B cell (primary cell): ENCODE measurements around the gene REELD1. TPM values are rescaled to one million over a fixed set of nuclear protein-coding genes. Genes with fewer than 3 reads are reported as not detected.

ENCODE experiments used
- ATAC-seq: fragments of 200-7000 bp; cut with Tn5 transposase; one replicate; pipeline ENCODE4 v1.10.0; 2021; ENCODE audit warnings: low read depth, mild to moderate bottlenecking, moderate number of reproducible peaks, moderate library complexity
- CTCF ChIA-PET: fragments of 350-600 bp; sonication (Branson Sonifier 250); formaldehyde crosslinking; loops from one replicate; lab custom pipeline; 2021; ENCODE audit warnings: antibody characterized with exemption, inconsistent platforms; lab: Charles Lee
- POLR2A ChIA-PET: fragments of 350-600 bp; sonication (Branson Sonifier 250); formaldehyde crosslinking; loops from one replicate; lab custom pipeline; 2021; ENCODE audit warnings: antibody characterized with exemption; lab: Charles Lee
- DNase-seq: peaks from one replicate; pipeline ENCODE4 v3.0.0; 2013
- H2AFZ ChIP-seq: 2 replicates; pipeline ENCODE4 v1.6.1; 2012; ENCODE audit warnings: mild to moderate bottlenecking, low read depth, low read length; ENCODE audit not compliant: insufficient read depth, poor library complexity, severe bottlenecking
- H3K27ac ChIP-seq, 2 donors: 1 replicate in 1 of 2; 2 replicates in 1 of 2; pipeline ENCODE4 v1.5.1; 2012 to 2013; ENCODE audit warnings: low read length in 2 of 2, mild to moderate bottlenecking in 2 of 2, moderate library complexity in 1 of 2
- H3K27me3 ChIP-seq, 4 experiments: fragments of 200-600 bp in 1 of 4; sonication (generic) in 1 of 4; replicated peaks in 1 of 4; 1 replicate in 2 of 4; 2 replicates in 2 of 4; pipeline versions ENCODE4 v1.6.1 to v1.7.0; 2013 to 2016; ENCODE audit warnings: low read length in 3 of 4, mild to moderate bottlenecking in 2 of 4, mixed read lengths in 1 of 4, moderate library complexity in 1 of 4; ENCODE audit not compliant: insufficient read depth in 4 of 4, control insufficient read depth in 3 of 4; ENCODE audit errors: control extremely low read depth in 1 of 4
- H3K36me3 ChIP-seq, 2 experiments: replicated peaks in 1 of 2; 1 replicate in 1 of 2; 2 replicates in 1 of 2; pipeline versions ENCODE4 v1.6.1 to v1.7.1; 2013; ENCODE audit warnings: low read length in 1 of 2; ENCODE audit not compliant: insufficient read depth in 2 of 2, control insufficient read depth in 1 of 2; ENCODE audit errors: control extremely low read depth in 1 of 2, extremely low read depth in 1 of 2
- H3K4me1 ChIP-seq, 2 donors: fragments of 200-600 bp in 1 of 2; sonication (generic) in 1 of 2; 1 replicate in 1 of 2; 2 replicates in 1 of 2; pipeline versions ENCODE4 v1.5.1 to v1.6.1; 2013 to 2017; ENCODE audit warnings: low read length in 2 of 2; ENCODE audit not compliant: control insufficient read depth in 2 of 2, insufficient read depth in 2 of 2
- H3K4me2 ChIP-seq: replicated peaks from 2 replicates; pipeline ENCODE3; 2012; ENCODE audit warnings: mild to moderate bottlenecking, low read depth, low read length; ENCODE audit not compliant: poor library complexity, severe bottlenecking
- H3K4me3 ChIP-seq, 5 experiments: fragments of 200-600 bp in 1 of 5; sonication (generic) in 1 of 5; 1 replicate in 3 of 5; 2 replicates in 2 of 5; pipeline versions ENCODE4 v1.5.1 to v1.7.0; 2011 to 2016; ENCODE audit warnings: low read length in 4 of 5, mild to moderate bottlenecking in 4 of 5, low read depth in 2 of 5, control low read depth in 1 of 5, moderate library complexity in 1 of 5; ENCODE audit not compliant: insufficient read depth in 1 of 5; ENCODE audit errors: control extremely low read depth in 1 of 5, extremely low read depth in 1 of 5
- H3K79me2 ChIP-seq: fragments of 200-600 bp; sonication (generic); one replicate; pipeline ENCODE4 v1.6.0; 2016; ENCODE audit warnings: low read length; ENCODE audit not compliant: control insufficient read depth, insufficient read depth
- H3K9ac ChIP-seq: fragments of 200-600 bp; sonication (generic); 2 replicates; pipeline ENCODE4 v1.6.1; 2017; ENCODE audit warnings: mild to moderate bottlenecking, low read length, moderate library complexity
- H3K9me3 ChIP-seq, 3 donors: one replicate each; pipeline versions ENCODE4 v1.6.1 to v1.7.1; 2013; ENCODE audit warnings: low read length in 2 of 3; ENCODE audit not compliant: control insufficient read depth in 2 of 3, insufficient read depth in 1 of 3; ENCODE audit errors: control extremely low read depth in 1 of 3
- H4K20me1 ChIP-seq: 2 replicates; pipeline ENCODE4 v1.6.0; 2012; ENCODE audit warnings: mild to moderate bottlenecking, low read length; ENCODE audit not compliant: insufficient read depth, control insufficient read depth, poor library complexity, severe bottlenecking
- H3K27ac Mint-ChIP-seq: one replicate; pipeline ENCODE4 v1.8.0; 2021; ENCODE audit warnings: mixed read lengths
- H3K27me3 Mint-ChIP-seq: one replicate; pipeline ENCODE4 v1.8.0; 2021; ENCODE audit warnings: mixed read lengths
- H3K4me1 Mint-ChIP-seq: one replicate; pipeline ENCODE4 v1.8.0; 2021; ENCODE audit warnings: mixed read lengths
- H3K4me3 Mint-ChIP-seq: one replicate; pipeline ENCODE4 v1.8.0; 2021; ENCODE audit warnings: mixed read lengths
- H3K9me3 Mint-ChIP-seq: one replicate; pipeline ENCODE4 v1.8.0; 2022; ENCODE audit warnings: mixed read lengths; ENCODE audit not compliant: insufficient read depth
- EZH2 ChIP-seq: IDR thresholded peaks from 2 replicates; pipeline ENCODE4 v1.6.1; 2012; ENCODE audit warnings: borderline replicate concordance, low read depth, mild to moderate bottlenecking, moderate library complexity, low read length; ENCODE audit not compliant: insufficient read depth, poor library complexity, severe bottlenecking
- WGBS: methylation state at CpG from one replicate; pipeline ENCODE4 v1.1.5; 2013; ENCODE audit warnings: missing lambda C conversion rate; ENCODE audit not compliant: insufficient coverage; 5-methylcytosine and 5-hydroxymethylcytosine counted together
- intact Hi-C: fragments of 100-400 bp; cut with micrococcal nuclease; formaldehyde crosslinking; loops from one replicate; pipeline ENCODE4 v1.10.0; 2022
- polyA plus RNA-seq: library from polyadenylated mRNA; depleted of rRNA; stranded (reverse); fragments of >200 nt; gene quantifications from 2 replicates; pipeline ENCODE4 v1.2.3, GENCODE V29; 2012
- total RNA-seq, 2 donors: library from RNA; stranded (reverse); fragments of 120-200 nt in 1 of 2; gene quantifications; 1 replicate in 1 of 2; 2 replicates in 1 of 2; pipeline versions ENCODE4 v1.2.3 to v1.2.4, GENCODE V29; 2013 to 2022
- TF ChIP-seq, protein P1 (sequence below): fragments of 200-600 bp; IDR thresholded peaks from one replicate; pipeline ENCODE4 v1.8.0; 2022; ENCODE audit warnings: antibody characterized with exemption, mild to moderate bottlenecking

Gene REELD1
- total and polyA plus RNA-seq, 2 donors (not counting 1 experiment from before 2014, with no cell fraction given) = 2.6 to 7.8 TPM

DNA sequence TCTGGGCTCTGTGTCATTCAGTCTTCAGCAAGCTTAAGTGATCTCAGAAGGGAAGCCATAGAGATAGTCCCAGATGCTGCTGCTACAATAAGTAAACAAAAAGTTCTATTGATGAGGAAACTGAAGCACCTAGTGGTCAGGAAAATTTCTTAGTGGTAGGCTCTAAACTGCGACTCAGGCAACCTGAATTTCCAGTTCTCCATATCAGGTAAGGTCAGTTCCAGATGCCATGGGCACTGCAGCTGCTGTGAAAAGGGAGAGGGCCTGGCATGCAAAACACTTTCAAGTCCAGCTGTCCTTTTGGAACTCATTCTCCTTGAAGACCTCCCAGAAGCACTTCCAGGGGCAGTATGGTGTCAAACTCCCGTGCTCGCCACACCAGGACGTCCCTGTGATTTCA is 46.2 kb downstream of the REELD1 start:
- ATAC-seq (no peak), DNase-seq (no peak)
- Mint-ChIP-seq H3K4me1 (no peaks in the 10 kb centered on the region), H3K27ac (no peak overlapping the region), H3K4me3 (no peak overlapping the region), H3K9me3 (no peaks in the 10 kb centered on the region), H3K27me3 (no peaks in the 10 kb centered on the region)
- POLR2A ChIA-PET = no interaction called here
- H3K9ac ChIP-seq = no peak overlapping the region
- H3K79me2 ChIP-seq = no peaks in the 10 kb centered on the region
- no peak overlapping the region for H3K4me2 ChIP-seq
- H3K4me1 ChIP-seq = no peaks in the 10 kb centered on the region
- H2AFZ ChIP-seq = no peak overlapping the region
- no peaks in the 10 kb centered on the region for H3K27me3 ChIP-seq
- CTCF ChIA-PET = no interaction called here
- no peaks in the 10 kb centered on the region for H3K9me3 ChIP-seq
- TF ChIP-seq, protein P1, sequence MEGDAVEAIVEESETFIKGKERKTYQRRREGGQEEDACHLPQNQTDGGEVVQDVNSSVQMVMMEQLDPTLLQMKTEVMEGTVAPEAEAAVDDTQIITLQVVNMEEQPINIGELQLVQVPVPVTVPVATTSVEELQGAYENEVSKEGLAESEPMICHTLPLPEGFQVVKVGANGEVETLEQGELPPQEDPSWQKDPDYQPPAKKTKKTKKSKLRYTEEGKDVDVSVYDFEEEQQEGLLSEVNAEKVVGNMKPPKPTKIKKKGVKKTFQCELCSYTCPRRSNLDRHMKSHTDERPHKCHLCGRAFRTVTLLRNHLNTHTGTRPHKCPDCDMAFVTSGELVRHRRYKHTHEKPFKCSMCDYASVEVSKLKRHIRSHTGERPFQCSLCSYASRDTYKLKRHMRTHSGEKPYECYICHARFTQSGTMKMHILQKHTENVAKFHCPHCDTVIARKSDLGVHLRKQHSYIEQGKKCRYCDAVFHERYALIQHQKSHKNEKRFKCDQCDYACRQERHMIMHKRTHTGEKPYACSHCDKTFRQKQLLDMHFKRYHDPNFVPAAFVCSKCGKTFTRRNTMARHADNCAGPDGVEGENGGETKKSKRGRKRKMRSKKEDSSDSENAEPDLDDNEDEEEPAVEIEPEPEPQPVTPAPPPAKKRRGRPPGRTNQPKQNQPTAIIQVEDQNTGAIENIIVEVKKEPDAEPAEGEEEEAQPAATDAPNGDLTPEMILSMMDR = no peak
- no peak for TF ChIP-seq EZH2
- intact Hi-C loops = no loop called here
- peaks cover 2% of the 10 kb centered on the region in 2 experiments for H3K36me3 ChIP-seq
- H3K4me3 ChIP-seq = no peak overlapping the region
- WGBS = 96% methylated on average over 4 of the region's 4 CpGs
- H4K20me1 ChIP-seq = no peaks in the 10 kb centered on the region
- H3K27ac ChIP-seq = no peak overlapping the region

DNA sequence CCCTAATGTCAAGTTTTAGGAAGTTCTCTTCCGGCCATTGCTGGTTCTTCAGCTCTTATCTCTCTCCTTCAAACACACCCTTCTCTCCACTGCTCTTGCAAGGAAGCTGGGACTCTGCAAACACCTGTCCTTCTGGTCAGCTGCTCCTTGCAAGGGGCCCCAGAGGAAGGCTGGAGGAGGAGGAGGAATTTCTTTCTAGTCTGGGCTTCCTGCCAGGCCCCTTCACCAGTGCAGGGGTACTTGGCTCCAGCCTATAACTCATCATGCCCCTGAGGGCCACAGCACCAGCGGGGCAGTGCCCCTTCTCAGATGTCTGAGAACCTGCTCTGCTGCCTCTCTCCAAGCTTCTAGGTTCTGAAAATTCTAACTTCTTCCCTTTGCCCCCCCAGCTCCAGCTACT is 46.7 kb downstream of the REELD1 start:
- Histone ChIP-seq H3K79me2 (no peaks in the 10 kb centered on the region), H3K4me3 (no peak overlapping the region), H3K9ac (no peak overlapping the region), H3K27ac (no peak overlapping the region), H4K20me1 (no peaks in the 10 kb centered on the region), H3K9me3 (no peaks in the 10 kb centered on the region), H3K27me3 (no peaks in the 10 kb centered on the region), H3K36me3 (peaks cover 0 to 2% of the 10 kb centered on the region in 2 experiments), H3K4me2 (no peak overlapping the region), H2AFZ (no peak overlapping the region), H3K4me1 (no peaks in the 10 kb centered on the region)
- WGBS = 91% methylated on average over 2 of the region's 2 CpGs
- Mint-ChIP-seq H3K27ac (no peak overlapping the region), H3K4me3 (no peak overlapping the region), H3K27me3 (no peaks in the 10 kb centered on the region), H3K9me3 (no peaks in the 10 kb centered on the region), H3K4me1 (no peaks in the 10 kb centered on the region)
- CTCF ChIA-PET = no interaction called here
- ATAC-seq (no peak), DNase-seq (no peak)
- intact Hi-C loops = no loop called here
- TF ChIP-seq, protein P1 = no peak
- no peak for TF ChIP-seq EZH2
- POLR2A ChIA-PET = no interaction called here
